T follicular helper cell (primary cell): ENCODE results near the gene SUMF1.

Experiments
- DNase-seq: peaks from one replicate; pipeline ENCODE4 v3.0.0-alpha.2; 2020; ENCODE audit warnings: low read depth

The SUMF1 gene

DNA sequence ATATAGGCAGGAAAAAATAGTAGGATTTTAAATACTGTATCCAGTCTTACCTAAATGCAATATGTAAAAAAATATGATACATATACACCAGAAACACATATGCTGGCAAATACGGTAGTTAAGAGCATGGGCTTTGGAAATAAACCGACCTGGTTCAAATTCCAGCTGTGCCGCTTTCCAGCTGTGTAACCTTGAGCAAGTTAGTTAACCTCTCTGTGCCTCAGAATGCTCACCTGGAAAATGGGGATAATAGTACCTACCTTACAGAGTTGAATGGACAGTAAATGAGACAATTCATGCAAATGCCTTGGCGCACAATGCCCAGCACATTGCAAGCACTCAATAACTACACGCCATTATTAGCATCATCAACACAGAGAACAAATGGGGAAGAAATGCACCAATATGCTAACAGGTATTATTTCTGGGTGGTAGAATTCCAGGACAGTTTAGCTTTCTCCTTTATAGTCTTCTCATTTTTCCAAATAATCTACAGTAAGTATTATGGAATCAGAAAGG, 50.6 kb downstream of the SUMF1 start:
- no peak for DNase-seq

DNA sequence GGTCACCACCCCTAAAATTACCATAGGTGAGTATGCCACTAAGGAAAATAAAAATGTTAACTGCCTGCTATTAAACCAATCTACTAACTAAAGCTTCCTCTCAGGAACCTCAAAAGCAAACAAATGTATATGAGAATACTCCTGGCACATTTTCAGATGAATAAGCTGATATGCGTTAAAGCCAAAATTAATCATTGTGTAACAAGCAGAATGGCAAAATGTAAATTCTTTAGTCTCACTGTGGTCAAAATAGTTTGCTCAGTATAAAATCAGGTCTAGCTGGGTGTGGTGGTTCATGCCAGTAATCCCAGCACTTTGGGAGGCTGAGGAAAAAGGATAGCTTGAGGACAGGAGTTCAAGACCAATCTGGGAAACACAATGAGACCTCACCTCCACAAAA, 53.6 kb downstream of the SUMF1 start:
- no peak for DNase-seq

DNA sequence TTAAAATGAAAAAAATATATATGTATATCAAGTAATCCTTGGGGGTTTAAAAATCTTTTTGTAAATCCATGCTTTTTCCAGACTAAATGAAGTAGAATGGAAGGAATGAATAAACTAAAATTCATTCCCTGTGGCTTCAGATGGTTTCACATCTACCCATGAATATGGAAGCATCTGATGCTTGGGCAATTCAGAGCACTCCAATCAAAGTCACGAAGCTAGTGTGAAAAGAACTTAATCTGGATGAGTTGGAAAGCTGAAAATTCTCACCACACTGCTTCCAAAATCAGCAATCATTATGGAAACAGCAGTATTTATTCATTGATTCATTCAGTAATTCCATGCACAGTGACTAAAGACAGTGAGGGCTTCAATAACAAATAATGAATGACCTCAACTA, 55.2 kb downstream of the SUMF1 start:
- no peak for DNase-seq

- DNase-seq = no peak
Observed at GRCh38 chr3:4411236-4411635, 55.8 kb downstream of the SUMF1 start.

DNA sequence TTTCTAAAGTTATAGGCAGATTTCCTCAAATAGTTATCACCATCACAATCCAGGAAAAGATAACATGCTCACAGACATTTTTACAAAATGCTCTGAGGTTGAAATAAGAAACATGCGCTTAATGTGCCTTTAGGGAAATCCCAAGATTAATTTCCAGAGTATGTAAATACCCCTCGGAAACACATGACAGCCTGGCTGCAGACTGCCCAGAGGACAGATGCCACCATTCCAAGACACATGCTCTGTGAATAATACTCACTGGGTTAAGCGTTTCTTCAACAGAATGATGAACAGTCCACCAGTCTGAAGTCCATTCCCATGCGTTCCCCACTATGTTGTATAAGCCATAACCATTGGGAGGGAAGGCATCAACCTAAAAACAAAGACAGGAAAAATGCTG, 56.5 kb downstream of the SUMF1 start:
- no peak for DNase-seq

GRCh38 chr3:4409971-4410573, 57.0 kb downstream of the SUMF1 start:
- no peak for DNase-seq

GRCh38 chr3:4409415-4409814, 57.7 kb downstream of the SUMF1 start:
- no peak for DNase-seq

GRCh38 chr3:4408958-4409357, 58.1 kb downstream of the SUMF1 start:
- no peak for DNase-seq

GRCh38 chr3:4407941-4408340, 59.1 kb downstream of the SUMF1 start:
- no peak for DNase-seq

GRCh38 chr3:4406746-4407568, 60.1 kb downstream of the SUMF1 start:
- DNase-seq = no peak

GRCh38 chr3:4404881-4405280, 62.2 kb downstream of the SUMF1 start:
- DNase-seq = no peak

DNA sequence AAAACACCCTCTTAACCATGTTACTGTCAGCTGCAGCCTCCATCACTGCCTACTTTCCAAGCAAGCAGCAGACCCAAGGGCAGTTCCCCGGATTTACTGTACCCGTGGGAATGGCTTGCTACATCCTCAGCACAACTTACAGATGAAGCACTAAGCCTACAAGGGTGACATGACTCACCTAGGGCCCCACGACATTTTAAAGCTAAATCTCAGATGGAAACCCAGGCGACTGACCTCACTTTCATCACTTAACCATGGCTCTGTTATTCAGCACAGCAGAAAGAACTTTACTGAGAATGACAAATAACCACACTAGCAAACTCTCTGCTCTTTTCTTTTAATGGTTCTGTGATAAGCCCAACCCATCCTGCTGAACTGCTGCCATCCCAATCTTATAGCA, 65.6 kb downstream of the SUMF1 start:
- DNase-seq = no peak

- no peak for DNase-seq
Observed at GRCh38 chr3:4399476-4399875, 67.6 kb downstream of the SUMF1 start.

DNA sequence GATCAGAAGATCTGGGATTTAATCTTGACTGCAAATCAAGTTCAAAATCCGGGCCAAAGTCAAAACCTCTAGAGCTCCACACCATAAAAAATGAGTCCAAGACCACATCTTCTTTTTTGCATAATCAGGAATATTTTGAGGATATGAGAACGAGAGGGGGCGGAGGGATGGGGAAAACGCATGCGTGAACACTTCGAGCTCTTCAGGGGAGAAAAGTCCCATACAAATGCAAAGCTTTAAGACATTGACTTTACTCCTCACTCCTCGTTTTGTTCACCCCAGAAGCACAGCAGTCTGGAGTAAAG, 68.2 kb downstream of the SUMF1 start:
- DNase-seq = no peak

DNA sequence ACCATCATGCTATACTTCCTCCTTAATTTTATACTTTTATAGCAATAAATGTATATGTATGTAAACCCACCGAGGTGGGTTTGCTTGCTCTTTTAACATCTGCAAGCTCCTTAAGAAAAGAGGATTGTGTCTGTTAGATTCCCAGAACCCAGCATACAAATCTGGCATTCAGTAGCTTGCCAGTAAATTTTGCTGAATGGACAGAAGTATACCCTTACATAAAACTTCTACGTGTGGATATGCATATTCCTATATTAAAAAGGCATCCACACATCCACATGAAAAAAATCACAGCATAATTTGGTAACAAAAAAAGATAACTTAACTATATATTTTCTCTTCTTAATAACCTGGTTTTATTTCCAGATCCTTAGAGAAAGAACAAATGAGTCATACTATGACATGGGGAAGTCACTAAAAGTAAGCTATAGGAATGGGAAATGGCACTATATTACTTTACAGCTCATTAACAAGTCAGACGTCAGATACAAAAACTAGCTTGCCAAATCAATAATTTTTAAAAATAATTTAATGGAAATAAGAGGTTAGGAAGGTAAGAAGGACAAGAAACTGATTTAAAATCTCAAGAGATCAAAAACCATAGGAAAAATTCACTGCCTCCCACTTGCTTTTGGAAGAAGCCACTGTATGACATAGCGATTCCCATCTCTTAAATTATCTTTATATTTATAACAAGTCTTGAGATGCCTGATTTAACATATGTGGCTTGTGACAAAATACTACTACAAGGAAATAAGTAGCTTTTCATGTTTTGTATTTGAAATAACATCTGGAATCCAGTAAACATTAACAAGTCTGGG, 68.7 kb downstream of the SUMF1 start:
- no peak for DNase-seq

GRCh38 chr3:4397466-4397865, 69.6 kb downstream of the SUMF1 start:
- DNase-seq = no peak

DNA sequence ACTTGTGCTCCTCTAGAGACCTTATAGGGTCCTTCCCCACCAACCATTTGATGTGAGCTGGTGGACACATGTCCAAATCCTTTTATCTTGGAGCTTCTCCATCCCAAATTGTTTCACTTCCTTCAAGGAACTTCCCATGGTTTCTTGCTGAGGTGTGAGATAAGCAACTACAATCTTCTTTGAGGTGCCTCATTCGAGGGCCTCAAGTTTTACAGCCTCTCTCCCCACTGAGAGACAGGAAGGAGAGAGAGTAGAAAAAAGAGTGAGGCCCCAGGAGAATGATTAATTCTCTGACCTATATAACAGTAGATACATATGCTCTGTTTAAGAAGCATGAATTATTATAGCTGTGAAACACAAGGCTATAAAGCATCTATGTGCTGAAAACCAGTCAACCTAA, 70.5 kb downstream of the SUMF1 start:
- DNase-seq = no peak

DNA sequence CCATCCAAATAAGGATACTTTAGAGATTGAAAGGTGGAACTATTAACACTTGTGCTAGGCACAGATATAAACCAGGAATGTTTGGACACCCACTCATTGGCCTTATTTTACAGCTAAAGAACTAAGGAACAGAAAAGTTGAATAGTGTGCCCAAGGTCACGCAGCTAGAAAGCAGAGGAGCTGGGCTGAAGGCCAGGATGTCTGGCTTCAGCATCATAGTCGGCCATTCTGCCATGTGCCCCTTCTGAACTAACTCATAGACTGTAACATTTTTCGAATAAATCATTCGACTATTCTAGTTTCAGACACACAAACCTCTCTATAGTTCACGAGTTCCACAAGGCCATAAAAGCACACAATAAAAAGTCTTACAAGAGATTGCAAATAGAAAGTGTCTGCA, 71.1 kb downstream of the SUMF1 start:
- no peak for DNase-seq

GRCh38 chr3:4395448-4395847, 71.6 kb downstream of the SUMF1 start:
- DNase-seq = no peak

DNA sequence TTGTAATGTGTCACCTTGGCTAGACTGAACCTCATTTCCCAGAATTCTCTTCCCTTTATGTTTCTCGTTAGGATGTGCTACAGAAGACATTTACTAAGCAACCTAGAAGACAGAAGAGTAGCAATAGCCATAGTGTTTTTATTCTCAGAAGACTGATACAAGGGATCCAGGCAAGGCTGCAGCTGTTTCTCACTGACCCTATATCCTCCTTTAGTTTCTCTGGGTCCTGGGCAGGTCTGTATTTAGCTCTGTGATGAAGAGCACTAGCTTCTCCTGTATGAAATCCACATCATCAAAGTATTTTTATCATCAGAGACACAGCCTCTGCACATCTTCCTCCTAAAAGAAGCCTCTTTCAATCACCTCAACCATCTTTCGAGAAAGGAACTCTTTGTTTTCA, 72.5 kb downstream of the SUMF1 start:
- DNase-seq = no peak

DNA sequence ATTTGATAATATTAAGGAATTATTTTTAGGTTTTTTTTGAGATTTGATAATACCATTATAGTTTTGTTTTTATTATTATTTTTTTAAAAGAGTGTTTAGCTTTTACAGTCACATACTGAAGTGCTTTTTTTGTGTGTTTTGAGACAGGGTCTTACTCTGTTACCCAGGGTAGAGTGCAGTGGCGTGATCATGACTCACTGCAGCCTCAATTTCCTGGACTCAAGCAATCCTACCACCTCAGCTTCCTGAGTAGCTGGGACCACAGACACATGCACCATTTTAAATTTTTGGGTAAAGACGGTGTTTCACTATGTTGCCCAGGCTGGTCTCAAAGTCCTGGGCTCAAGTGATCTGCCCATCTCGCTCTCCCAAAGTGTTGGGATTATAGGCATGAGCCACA, 73.0 kb downstream of the SUMF1 start:
- no peak for DNase-seq

- DNase-seq = no peak
Observed at GRCh38 chr3:4392992-4393391, 74.1 kb downstream of the SUMF1 start.
